B cell (primary cell): ENCODE results near the gene FEZ2. TPM values are rescaled to one million over a fixed set of nuclear protein-coding genes. Genes with fewer than 3 reads are reported as not detected.

Source experiments
- ATAC-seq: fragments of 200-7000 bp; cut with Tn5 transposase; one replicate; pipeline ENCODE4 v1.10.0; 2021; ENCODE audit warnings: low read depth, mild to moderate bottlenecking, moderate number of reproducible peaks, moderate library complexity
- CTCF ChIA-PET: fragments of 350-600 bp; sonication (Branson Sonifier 250); formaldehyde crosslinking; loops from one replicate; lab custom pipeline; 2021; ENCODE audit warnings: antibody characterized with exemption, inconsistent platforms; lab: Charles Lee
- POLR2A ChIA-PET: fragments of 350-600 bp; sonication (Branson Sonifier 250); formaldehyde crosslinking; loops from one replicate; lab custom pipeline; 2021; ENCODE audit warnings: antibody characterized with exemption; lab: Charles Lee
- DNase-seq: peaks from one replicate; pipeline ENCODE4 v3.0.0; 2013
- H2AFZ ChIP-seq: 2 replicates; pipeline ENCODE4 v1.6.1; 2012; ENCODE audit warnings: mild to moderate bottlenecking, low read depth, low read length; ENCODE audit not compliant: insufficient read depth, poor library complexity, severe bottlenecking
- H3K27ac ChIP-seq, 2 donors: 1 replicate in 1 of 2; 2 replicates in 1 of 2; pipeline ENCODE4 v1.5.1; 2012 to 2013; ENCODE audit warnings: low read length in 2 of 2, mild to moderate bottlenecking in 2 of 2, moderate library complexity in 1 of 2
- H3K27me3 ChIP-seq, 4 experiments: fragments of 200-600 bp in 1 of 4; sonication (generic) in 1 of 4; replicated peaks in 1 of 4; 1 replicate in 2 of 4; 2 replicates in 2 of 4; pipeline versions ENCODE4 v1.6.1 to v1.7.0; 2013 to 2016; ENCODE audit warnings: low read length in 3 of 4, mild to moderate bottlenecking in 2 of 4, mixed read lengths in 1 of 4, moderate library complexity in 1 of 4; ENCODE audit not compliant: insufficient read depth in 4 of 4, control insufficient read depth in 3 of 4; ENCODE audit errors: control extremely low read depth in 1 of 4
- H3K36me3 ChIP-seq, 2 experiments: replicated peaks in 1 of 2; 1 replicate in 1 of 2; 2 replicates in 1 of 2; pipeline versions ENCODE4 v1.6.1 to v1.7.1; 2013; ENCODE audit warnings: low read length in 1 of 2; ENCODE audit not compliant: insufficient read depth in 2 of 2, control insufficient read depth in 1 of 2; ENCODE audit errors: control extremely low read depth in 1 of 2, extremely low read depth in 1 of 2
- H3K4me1 ChIP-seq, 2 donors: fragments of 200-600 bp in 1 of 2; sonication (generic) in 1 of 2; 1 replicate in 1 of 2; 2 replicates in 1 of 2; pipeline versions ENCODE4 v1.5.1 to v1.6.1; 2013 to 2017; ENCODE audit warnings: low read length in 2 of 2; ENCODE audit not compliant: control insufficient read depth in 2 of 2, insufficient read depth in 2 of 2
- H3K4me2 ChIP-seq: replicated peaks from 2 replicates; pipeline ENCODE3; 2012; ENCODE audit warnings: mild to moderate bottlenecking, low read depth, low read length; ENCODE audit not compliant: poor library complexity, severe bottlenecking
- H3K4me3 ChIP-seq, 5 experiments: fragments of 200-600 bp in 1 of 5; sonication (generic) in 1 of 5; 1 replicate in 3 of 5; 2 replicates in 2 of 5; pipeline versions ENCODE4 v1.5.1 to v1.7.0; 2011 to 2016; ENCODE audit warnings: low read length in 4 of 5, mild to moderate bottlenecking in 4 of 5, low read depth in 2 of 5, control low read depth in 1 of 5, moderate library complexity in 1 of 5; ENCODE audit not compliant: insufficient read depth in 1 of 5; ENCODE audit errors: control extremely low read depth in 1 of 5, extremely low read depth in 1 of 5
- H3K79me2 ChIP-seq: fragments of 200-600 bp; sonication (generic); one replicate; pipeline ENCODE4 v1.6.0; 2016; ENCODE audit warnings: low read length; ENCODE audit not compliant: control insufficient read depth, insufficient read depth
- H3K9ac ChIP-seq: fragments of 200-600 bp; sonication (generic); 2 replicates; pipeline ENCODE4 v1.6.1; 2017; ENCODE audit warnings: mild to moderate bottlenecking, low read length, moderate library complexity
- H3K9me3 ChIP-seq, 3 donors: one replicate each; pipeline versions ENCODE4 v1.6.1 to v1.7.1; 2013; ENCODE audit warnings: low read length in 2 of 3; ENCODE audit not compliant: control insufficient read depth in 2 of 3, insufficient read depth in 1 of 3; ENCODE audit errors: control extremely low read depth in 1 of 3
- H4K20me1 ChIP-seq: 2 replicates; pipeline ENCODE4 v1.6.0; 2012; ENCODE audit warnings: mild to moderate bottlenecking, low read length; ENCODE audit not compliant: insufficient read depth, control insufficient read depth, poor library complexity, severe bottlenecking
- H3K27ac Mint-ChIP-seq: one replicate; pipeline ENCODE4 v1.8.0; 2021; ENCODE audit warnings: mixed read lengths
- H3K27me3 Mint-ChIP-seq: one replicate; pipeline ENCODE4 v1.8.0; 2021; ENCODE audit warnings: mixed read lengths
- H3K4me1 Mint-ChIP-seq: one replicate; pipeline ENCODE4 v1.8.0; 2021; ENCODE audit warnings: mixed read lengths
- H3K4me3 Mint-ChIP-seq: one replicate; pipeline ENCODE4 v1.8.0; 2021; ENCODE audit warnings: mixed read lengths
- H3K9me3 Mint-ChIP-seq: one replicate; pipeline ENCODE4 v1.8.0; 2022; ENCODE audit warnings: mixed read lengths; ENCODE audit not compliant: insufficient read depth
- CTCF ChIP-seq: fragments of 200-600 bp; IDR thresholded peaks from one replicate; pipeline ENCODE4 v1.8.0; 2022; ENCODE audit warnings: antibody characterized with exemption, mild to moderate bottlenecking
- EZH2 ChIP-seq: IDR thresholded peaks from 2 replicates; pipeline ENCODE4 v1.6.1; 2012; ENCODE audit warnings: borderline replicate concordance, low read depth, mild to moderate bottlenecking, moderate library complexity, low read length; ENCODE audit not compliant: insufficient read depth, poor library complexity, severe bottlenecking
- WGBS: methylation state at CpG from one replicate; pipeline ENCODE4 v1.1.5; 2013; ENCODE audit warnings: missing lambda C conversion rate; ENCODE audit not compliant: insufficient coverage; 5-methylcytosine and 5-hydroxymethylcytosine counted together
- intact Hi-C: fragments of 100-400 bp; cut with micrococcal nuclease; formaldehyde crosslinking; loops from one replicate; pipeline ENCODE4 v1.10.0; 2022
- polyA minus RNA-seq: library from RNA; depleted of rRNA, polyadenylated mRNA; stranded (reverse); fragments of >200 nt; gene quantifications from 2 replicates; pipeline ENCODE4 v1.2.3, GENCODE V29; 2012
- polyA plus RNA-seq: library from polyadenylated mRNA; depleted of rRNA; stranded (reverse); fragments of >200 nt; gene quantifications from 2 replicates; pipeline ENCODE4 v1.2.3, GENCODE V29; 2012
- total RNA-seq, 2 donors: library from RNA; stranded (reverse); fragments of 120-200 nt in 1 of 2; gene quantifications; 1 replicate in 1 of 2; 2 replicates in 1 of 2; pipeline versions ENCODE4 v1.2.3 to v1.2.4, GENCODE V29; 2013 to 2022

Gene FEZ2
- total RNA-seq: 27.4 and 32.7 TPM in 2 replicates
- total RNA-seq (2013): 32.5 TPM
- 6.2 and 7.9 TPM in 2 replicates for polyA plus RNA-seq
- polyA minus RNA-seq: 7.3 and 10.1 TPM in 2 replicates

GRCh38 chr2:36597532-36598377, at the start of gene FEZ2:
TSS of gene FEZ2 (minus strand) at chr2:36598168. CDS start at chr2:36598142, 26 bp downstream.
- POLR2A ChIA-PET: no interaction called here
- DNase-seq (peak; percentile 77), ATAC-seq (peak; percentile 91)
- peaks cover 0 to 1% of the 10 kb centered on the region in 2 experiments for H3K36me3 ChIP-seq
- CTCF ChIA-PET: interaction anchor here (0.7 kb wide), 1 partner anchor 69 kb away, joined by 4 read pairs; no protein-coding TSS in a partner anchor
- Mint-ChIP-seq H3K4me3 (peak within 1 kb of the TSS; percentile 96), H3K27ac (peak within 1 kb of the TSS; percentile 91), H3K4me1 (peaks cover 34% of the 10 kb centered on the region), H3K9me3 (no peaks in the 10 kb centered on the region), H3K27me3 (no peaks in the 10 kb centered on the region)
- peak within 1 kb of the TSS; percentile 41 to 77 (median 71) for H3K4me3 ChIP-seq
- peak within 1 kb of the TSS; percentile 88 for H2AFZ ChIP-seq
- peaks cover 11 to 18% of the 10 kb centered on the region in 2 donors for H3K4me1 ChIP-seq
- WGBS: under 1% methylated on average over 71 of the region's 81 CpGs
- no peak for TF ChIP-seq CTCF
- no peak for TF ChIP-seq EZH2
- intact Hi-C loops: loop anchor here (5.0 kb wide), 1 partner anchor 1780 kb away; the partner anchor contains the start of gene ATL2
- H3K9me3 ChIP-seq: no peaks in the 10 kb centered on the region
- peaks cover 35% of the 10 kb centered on the region for H3K79me2 ChIP-seq
- peak within 1 kb of the TSS; percentile 80 for H3K9ac ChIP-seq
- H3K27me3 ChIP-seq: no peaks in the 10 kb centered on the region
- peak within 1 kb of the TSS; percentile 73 for H3K4me2 ChIP-seq
- peaks cover 15% of the 10 kb centered on the region for H4K20me1 ChIP-seq
- H3K27ac ChIP-seq: peak within 1 kb of the TSS; percentile 22 to 33
